HL-60/S4 treated with retinoic acid at 250 ng/mL for 4 days and 3 days (cell line): Measurements from ENCODE around the gene FAM83E.

Experiments used
- in situ Hi-C: fragments of 300-500 bp; cut with MboI; formaldehyde crosslinking; loops from 2 replicates; pipeline ENCODE4 v1.7.0; 2022; ENCODE audit warnings: low sequenced_read_pairs

FAM83E gene

DNA sequence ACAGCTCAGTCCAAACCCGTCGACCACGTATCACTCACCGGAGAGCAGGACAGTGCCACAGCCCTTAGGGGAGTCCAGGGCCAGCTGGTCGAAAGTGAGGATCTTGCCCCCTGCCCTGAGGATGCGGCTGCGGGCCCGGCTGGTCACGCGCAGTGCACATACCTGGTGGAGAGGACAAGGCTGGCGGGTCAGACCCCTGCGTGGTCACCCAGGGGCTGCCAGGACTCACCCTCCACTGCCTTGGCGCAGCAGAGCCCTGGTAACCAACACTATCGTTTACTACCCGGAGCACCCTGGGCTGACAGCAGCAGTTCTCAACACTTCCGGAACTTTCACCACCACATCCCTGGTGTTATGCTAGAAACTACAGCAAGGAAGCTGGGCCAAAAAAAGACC lies 1.2 kb upstream of the FAM83E start:
- in situ Hi-C loops = no loop called here

DNA sequence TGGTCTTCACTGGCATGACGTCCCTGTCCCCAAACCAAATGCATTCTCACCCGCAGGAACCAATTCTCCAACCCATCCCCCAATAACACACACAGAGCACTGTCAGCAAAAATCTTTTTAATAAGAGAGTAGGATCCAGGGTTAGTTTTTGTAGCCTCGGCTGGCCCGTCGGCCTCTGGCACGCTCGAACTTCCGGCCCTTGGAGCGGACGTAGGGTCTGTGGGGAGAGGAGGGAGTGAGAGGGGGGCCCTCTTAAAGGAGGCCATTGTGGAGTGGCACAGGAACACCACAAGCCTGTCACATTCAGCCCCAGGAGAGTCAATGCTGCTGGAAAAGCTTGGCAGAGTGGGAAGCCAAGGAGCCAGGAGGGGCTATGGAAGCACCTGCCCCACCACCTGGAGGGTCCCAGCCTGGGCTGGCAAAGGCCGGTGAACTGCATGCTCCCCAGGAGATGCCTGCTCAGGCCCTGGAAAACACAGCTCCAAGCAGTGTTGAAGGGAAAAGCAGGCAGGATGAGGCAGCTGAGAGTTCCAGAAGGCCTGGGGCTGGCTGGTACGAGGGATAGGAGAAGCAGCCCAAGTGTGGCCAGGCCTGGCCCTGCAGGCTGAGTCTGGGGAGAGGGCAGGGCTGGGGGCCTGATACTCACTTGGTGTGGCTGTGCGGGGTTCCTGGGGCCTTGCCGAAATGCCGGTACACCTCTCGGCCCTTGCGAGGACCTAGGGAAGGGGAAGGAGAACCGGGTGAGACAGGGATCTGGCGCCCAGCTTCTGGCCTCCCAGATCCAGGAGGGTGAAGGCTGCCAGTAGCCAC lies 560 bp upstream of the FAM83E start:
- in situ Hi-C loops = no loop called here

DNA sequence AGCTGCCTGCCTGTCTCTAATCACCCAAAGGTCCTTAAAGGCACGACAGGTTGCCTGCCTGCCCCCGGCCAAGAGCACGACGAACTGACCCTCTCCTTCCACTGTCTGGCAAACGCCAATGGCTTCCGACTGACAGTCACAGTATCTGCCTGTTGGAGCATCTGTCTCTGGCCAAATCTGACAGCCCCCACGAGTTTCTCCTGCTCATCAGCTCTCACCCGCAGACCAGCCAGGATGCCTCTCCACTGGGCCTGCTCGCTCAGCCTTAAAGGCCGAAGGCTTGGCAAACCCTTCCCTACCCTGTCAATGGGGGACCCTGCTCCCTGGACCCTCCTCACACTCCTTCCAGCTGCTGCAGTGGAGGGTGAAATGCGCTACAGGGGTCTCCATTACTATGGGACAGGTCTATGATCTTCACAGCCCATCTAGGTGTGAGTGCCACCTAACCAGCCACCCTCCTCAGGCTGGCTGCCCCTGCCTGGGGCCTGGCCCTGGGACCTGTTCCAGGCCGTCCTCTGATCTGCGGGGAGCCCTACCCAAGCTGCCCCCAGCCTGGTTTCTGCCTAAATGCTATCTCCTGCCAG lies 932 bp downstream of the FAM83E start:
- in situ Hi-C loops = no loop called here

DNA sequence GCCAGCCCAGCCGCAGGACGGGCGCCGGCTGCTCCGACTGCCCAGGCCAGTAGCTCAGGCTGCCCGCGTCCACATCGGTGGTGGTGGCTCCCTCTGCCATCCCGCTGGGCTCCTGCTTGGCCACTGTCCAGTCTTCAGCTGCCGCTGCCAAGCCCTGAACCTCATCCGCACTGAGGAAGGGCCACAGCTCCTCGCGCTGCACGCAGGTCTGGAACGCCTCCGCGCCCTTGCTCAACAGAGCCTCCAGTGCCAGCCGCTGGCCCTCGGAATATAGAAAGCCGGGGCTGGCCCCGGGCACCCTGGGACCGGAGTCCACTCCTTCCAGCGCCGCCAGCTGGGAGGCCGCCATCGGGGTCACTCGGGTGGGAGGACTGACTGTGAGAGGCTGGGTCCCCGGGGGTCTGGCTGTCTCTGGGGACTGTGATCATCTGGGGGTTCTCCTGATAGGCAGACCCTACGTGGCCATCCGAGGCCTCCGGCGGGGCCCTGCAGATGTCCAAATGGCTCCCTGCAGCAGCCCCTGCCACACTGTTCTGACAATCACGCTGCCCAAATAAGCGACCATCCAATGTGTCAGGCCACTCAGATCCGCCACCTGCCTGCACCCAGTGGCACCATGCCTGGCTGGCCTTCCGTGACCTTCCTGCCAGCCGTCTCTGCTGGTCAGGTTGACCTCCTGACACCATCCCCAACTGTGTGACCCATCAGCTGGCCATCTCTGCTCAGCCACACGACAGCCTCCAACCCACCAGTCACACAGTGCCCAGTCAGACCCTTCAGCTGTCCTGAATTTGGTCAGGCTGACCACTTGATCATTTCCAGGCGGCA lies 1.6 kb downstream of the FAM83E start:
- in situ Hi-C loops = no loop called here

DNA sequence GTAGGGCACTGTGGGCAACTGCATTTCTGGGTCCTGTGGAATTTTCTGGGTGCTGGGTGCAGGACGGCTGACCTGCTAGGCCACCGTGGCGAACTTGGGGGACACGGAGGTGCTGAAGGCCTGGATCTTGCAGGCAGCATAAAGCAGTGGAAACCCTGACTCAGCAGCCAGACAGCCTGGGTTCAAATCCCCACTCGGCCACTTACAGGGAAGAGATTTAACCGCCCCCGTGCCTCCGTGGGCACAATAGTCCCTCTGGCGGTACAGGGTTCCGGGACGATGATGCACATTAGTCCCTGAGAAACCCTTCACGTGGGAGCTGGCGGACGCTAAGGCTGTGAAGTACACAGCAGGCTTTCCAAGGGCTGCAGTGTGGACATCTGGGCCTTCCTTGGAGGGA lies 3.0 kb downstream of the FAM83E start:
- in situ Hi-C loops = no loop called here

DNA sequence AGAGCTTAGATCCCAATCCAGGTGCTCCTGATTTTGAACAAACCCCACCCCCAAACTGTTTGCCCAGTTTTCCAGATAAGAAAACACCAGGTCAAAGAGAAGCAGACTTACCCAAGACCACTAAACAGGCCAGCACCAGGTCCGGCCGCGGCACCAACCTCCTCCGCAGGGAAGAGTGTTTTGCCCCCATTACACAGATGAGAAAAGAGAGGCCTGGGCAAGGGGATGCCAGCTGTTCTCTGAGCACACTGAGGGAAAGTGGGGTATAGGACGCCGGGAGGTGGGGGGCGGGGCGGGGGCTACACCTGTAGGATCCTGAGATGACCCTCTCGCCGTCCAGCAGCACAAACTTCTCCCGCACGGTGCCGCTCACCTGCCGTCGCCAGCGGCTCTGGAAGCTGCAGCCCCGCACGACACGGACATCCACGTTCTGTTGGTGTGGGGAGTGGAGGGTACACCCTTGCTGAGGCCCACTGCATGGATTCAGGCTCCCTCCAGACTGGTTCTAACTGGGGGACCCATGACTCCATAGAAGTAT lies 5.2 kb downstream of the FAM83E start:
- in situ Hi-C loops = no loop called here

DNA sequence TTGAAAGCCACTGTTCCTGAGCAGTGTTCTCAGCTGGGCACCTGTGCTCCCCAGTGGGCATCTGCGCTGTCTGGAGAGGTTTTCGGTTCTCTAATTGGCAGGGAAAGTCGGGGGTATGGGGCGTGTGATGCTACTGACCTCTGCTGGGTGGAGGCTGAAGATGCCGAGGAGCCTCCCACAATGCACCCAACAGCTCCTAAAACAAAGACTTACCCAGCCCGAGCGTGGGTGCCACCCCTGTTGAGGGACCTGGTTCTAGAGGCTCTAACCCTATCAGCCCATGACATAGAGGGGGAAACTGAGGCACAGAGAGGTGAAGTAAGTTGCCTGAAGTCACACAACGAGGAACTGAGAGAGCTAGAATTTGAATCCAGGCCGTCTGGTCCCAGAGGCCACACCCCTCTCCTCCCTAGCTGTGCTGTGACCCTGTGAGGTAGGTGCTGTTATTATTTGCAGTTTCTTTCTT lies 6.0 kb downstream of the FAM83E start:
- in situ Hi-C loops = no loop called here

DNA sequence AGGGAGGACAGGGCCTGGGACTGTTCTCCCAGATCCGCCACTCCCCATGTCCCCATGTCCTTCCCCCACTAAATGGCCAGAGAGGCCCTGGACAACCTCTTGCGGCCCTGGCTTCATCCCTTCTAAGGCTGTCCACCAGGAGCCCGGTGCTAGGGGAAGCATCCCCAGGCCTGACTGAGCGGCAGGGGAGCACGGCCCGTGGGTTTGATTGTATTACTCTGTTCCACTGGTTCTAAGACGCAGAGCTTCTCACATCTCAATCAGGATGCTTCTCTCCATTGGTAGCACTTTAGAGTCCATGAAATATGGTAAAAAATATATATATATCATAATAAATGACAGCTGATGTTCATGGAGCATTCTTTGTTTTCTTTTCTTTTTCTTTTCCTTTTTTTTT lies 7.5 kb downstream of the FAM83E start:
- in situ Hi-C loops = no loop called here

DNA sequence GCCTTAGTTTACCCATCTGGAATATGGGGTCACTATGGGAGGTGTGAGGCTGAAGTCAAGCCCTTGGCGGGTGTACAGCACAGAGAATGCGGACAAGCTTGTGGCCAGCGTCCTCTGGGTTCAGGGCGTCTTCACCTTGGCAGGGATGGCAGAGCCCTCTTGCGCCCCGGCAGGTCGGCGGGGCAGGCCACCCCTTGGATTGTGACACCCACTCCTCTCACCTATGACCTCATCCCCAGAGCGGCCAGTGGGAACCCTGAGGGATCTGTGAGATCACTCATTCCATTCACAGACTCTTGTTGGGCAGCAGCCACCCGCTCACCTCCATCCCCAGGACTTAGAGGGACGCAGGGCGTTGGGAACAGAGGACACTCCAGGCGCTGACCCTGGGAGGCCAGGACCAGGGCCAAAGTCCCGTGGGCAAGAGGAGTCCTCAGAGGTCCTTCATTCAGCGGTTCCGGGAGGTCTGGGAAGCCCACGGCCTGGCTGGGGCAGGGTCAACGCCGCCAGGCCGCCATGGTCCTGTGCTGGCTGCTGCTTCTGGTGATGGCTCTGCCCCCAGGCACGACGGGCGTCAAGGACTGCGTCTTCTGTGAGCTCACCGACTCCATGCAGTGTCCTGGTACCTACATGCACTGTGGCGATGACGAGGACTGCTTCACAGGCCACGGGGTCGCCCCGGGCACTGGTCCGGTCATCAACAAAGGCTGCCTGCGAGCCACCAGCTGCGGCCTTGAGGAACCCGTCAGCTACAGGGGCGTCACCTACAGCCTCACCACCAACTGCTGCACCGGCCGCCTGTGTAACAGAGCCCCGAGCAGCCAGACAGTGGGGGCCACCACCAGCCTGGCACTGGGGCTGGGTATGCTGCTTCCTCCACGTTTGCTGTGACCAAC lies 8.2 kb downstream of the FAM83E start, which contains the start of gene SPACA4:
TSS of gene SPACA4 (plus strand) at position 280 of the 896 bp plus-strand sequence. CDS start at position 517, 237 bp downstream.
- in situ Hi-C loops = no loop called here

DNA sequence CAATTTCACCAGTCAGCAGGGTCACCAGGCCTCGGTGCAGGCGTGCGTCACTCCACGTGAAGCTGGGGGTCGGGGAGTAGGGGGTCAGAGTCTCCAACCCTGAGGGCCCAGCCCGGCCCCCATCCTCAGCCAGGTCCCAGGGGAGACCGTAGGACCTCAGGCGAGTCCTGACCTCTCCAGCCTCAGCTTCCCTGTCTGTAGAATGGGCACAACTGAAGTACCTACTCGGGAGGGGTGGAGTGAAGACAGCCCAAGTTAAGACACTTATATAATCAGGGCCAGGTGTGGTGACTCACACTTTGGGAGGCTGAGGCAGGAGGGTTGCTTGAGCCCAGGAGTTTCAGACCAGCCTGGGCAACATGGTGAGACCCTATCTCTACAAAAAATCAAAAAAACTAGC lies 11.0 kb downstream of the FAM83E start:
- in situ Hi-C loops = no loop called here

DNA sequence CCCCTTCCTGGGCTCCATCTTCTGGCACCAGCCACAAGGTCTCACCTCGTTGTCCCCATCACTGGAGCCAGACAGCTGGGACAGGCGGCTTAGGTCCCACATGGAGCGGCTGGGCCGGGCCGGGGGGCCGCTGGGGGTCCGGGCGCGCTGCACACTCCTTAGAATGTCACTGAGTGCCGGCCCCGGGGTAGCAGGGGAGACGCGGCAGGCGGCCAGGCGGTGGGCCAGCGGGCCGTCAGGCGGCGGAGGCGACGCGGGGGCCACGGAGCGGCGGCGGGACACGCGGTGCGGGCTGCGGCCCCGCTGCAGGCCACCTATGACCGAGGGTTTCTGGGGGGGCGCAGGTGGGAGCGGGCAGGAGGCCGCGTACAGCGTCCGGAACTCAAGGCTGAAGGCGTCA lies 11.4 kb downstream of the FAM83E start:
- in situ Hi-C loops = no loop called here

DNA sequence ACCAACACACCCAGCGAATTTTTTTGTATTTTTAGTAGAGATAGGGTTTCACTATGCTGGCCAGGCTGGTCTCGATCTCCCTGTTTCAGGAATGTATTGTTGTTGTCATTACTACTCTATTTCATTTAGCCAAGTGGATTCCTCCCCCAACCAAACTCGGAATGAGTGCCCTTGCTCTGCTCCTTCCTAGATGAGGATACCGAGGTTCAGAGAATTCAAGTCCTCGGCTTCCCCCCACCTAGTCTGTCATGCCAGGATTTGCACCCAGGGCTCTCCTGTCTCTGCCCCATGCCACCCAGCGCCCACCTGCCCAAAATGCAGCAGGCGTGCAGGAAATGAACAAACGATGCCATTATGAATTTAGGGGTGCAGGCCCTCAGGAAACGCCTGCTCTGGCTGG lies 11.9 kb downstream of the FAM83E start:
- in situ Hi-C loops = no loop called here

DNA sequence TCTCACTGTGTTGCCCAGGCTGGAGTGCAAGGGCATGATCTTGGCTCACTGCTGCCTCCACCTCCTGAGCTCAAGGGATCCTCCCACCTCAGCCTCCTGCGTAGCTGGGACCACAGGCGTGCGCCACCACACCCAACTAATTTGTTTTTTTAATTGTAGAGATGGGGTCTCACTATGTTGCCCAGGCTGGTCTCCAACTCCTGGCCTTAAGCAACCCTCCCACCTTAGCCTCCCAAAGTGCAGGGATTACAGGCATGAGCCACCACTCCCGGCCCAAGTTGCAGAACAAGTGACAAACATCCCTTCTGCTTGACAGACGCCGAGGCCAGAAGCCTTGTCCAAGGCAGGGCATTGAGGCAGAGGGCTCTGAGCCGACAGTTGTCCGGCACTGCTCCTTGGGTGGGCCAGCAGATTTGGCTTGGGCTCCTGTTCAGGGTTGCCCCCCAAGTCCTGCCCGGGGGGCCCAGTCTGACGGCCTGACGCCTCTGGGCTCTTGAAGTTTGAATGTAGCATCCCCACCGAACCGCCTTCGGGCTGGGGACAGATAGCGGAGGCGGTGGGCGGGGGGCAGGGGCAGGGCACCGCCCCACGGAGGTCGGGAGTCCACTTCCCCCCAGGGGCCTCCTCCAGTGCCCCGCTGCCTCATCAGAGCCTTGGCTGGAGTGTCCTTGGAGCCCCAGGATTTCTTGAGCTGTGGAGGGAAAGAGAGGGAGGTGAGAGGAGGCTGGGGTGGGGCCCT lies 14.0 kb downstream of the FAM83E start:
- in situ Hi-C loops = no loop called here

DNA sequence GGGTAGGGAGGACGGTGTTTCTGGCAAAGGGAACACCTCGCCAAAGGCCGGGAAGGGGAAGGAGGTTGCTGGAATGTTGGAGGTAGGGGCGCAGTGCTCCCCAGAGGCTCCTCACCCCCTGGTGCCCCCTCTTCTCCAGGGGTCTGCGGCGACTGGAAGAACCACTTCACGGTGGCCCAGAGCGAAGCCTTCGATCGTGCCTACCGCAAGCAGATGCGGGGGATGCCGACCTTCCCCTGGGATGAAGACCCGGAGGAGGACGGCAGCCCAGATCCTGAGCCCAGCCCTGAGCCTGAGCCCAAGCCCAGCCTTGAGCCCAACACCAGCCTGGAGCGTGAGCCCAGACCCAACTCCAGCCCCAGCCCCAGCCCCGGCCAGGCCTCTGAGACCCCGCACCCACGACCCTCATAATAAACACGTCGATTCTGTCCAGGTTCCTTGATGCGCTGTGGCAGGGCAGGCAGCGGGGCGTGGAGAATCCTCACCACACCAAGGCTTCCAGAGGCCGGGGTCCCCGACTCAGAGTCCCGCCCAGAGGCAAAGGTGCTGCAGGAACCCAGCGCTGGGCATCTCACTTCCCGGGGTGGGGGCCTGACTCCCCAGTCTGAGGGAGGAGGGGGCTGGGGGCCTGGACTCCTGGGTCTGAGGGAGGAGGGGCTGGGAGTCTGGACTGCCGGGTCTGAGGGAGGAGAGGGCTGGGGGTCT lies 15.7 kb downstream of the FAM83E start:
- in situ Hi-C loops = no loop called here

DNA sequence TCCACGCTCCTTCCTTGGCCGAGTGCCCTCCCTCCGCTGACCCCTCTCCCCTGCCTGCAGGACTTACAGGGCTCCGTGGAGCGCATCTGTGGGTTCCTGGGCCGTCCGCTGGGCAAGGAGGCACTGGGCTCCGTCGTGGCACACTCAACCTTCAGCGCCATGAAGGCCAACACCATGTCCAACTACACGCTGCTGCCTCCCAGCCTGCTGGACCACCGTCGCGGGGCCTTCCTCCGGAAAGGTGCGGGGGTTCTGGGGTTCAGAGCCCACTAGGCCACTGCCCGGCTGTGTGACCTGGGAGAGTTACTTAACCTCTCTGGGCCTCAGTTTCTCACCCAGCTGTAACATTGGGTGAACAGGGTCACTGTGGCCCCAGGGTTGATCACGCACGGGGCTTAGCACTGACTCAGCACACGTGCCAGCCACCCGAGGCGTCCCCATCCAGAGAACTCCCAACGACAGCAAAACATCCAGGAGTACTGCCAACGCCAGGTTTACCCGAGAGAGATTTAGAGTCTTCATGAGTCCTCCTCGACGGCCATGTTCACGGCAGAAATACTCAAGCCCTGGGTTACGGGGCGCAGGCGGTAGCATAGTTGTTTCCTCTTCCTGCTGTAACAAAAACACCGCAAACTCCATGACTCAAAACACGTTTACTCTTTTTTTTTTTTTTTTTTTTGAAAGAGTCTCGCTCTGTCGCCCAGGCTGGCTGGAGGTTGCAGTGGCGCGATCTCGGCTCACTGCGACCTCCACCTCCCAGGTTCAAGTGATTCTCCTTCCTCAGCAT lies 18.0 kb downstream of the FAM83E start:
- in situ Hi-C loops = no loop called here

DNA sequence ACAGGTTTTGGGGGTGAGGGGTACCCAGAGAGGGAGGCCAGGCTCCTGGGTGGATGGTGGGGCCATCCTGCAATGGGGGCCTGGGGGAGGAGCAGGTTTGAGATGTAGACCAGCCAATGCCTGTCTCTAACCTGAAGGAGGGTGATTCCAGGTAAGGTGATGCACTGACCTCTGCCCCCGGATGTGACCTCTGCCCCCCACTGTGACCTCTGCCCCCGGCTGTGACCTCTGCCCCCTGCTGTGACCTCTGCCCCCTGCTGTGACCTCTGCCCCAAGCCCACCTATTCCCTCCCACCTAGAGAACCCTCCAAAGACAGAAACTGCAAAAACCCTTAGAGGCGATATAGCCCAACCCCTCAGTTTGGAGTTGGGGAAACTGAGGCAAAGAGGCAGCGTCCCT lies 18.6 kb downstream of the FAM83E start:
- in situ Hi-C loops = no loop called here

DNA sequence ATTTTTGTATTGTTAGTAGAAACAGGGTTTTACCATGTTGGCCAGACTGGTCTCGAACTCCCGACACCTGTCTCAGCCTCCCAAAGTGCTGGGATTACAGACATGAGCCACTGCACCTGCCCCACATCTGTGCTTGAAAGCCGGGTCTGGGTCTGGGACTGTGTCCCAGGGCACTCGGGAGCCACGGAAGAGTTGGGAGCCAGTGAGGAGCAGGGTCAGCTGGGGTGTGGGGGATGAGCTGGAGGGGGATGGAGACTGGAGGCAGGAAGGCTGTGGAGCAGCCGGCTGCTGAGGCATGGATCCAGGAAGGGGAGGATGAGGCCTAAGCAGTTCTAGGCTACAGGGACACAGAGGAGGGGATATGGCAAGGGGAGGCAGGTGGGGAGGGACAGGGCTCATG lies 19.0 kb downstream of the FAM83E start:
- in situ Hi-C loops = no loop called here

DNA sequence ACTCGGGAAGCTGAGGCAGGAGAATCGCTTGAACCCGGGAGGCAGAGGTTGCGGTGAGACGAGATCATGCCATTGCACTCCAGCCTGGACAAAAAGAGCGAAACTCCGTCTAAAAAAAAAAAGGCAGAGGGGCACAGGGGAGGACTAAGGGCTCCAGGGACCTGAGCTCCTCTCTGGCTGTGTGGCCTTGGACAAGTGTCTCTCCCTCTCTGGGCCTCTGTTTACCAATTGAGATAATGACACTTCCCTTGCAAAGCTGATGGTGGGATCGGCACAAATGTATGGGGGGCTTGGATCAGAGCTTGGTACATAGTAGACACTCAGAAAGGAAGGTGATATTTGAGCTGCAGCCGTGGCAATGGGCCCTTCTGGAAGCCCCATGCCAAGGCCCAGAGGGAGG lies 19.7 kb downstream of the FAM83E start:
- in situ Hi-C loops = no loop called here
